NCI-H2081 (cell line): ENCODE data around the gene LARP1B.
"Not testable (repeated sequence)": the region's sequence is repeated elsewhere in the genome, so short reads cannot be mapped to it uniquely, and the experiment has no call there.

Experiments
- DNase-seq, 2 experiments: peaks; one replicate each; lab custom pipeline; 2025; lab: John Stamatoyannopoulos, UW

LARP1B gene

GRCh38 chr4:128227991-128228571 is 167.0 kb downstream of the LARP1B start:
- peak in 1 of 2 experiments; percentile 14 for DNase-seq

- DNase-seq = no peak
These were observed 168.0 kb downstream of the LARP1B start for GRCh38 chr4:128228845-128229795.

- no peak for DNase-seq
These were observed 171.6 kb downstream of the LARP1B start for GRCh38 chr4:128232719-128233118.

- DNase-seq = no peak
These were observed 173.7 kb downstream of the LARP1B start for GRCh38 chr4:128234836-128235235.

GRCh38 chr4:128241019-128241418 is 179.9 kb downstream of the LARP1B start:
- no peak for DNase-seq

- DNase-seq = no peak
These were observed 180.4 kb downstream of the LARP1B start for GRCh38 chr4:128241425-128241913.

GRCh38 chr4:128241981-128242380 is 180.9 kb downstream of the LARP1B start:
- DNase-seq = no peak

GRCh38 chr4:128242601-128243000 is 181.5 kb downstream of the LARP1B start:
- DNase-seq = no peak

- DNase-seq = no peak
These were observed 183.3 kb downstream of the LARP1B start for GRCh38 chr4:128244379-128244778.

GRCh38 chr4:128245391-128245790 is 184.3 kb downstream of the LARP1B start:
- DNase-seq = not testable (repeated sequence)

- DNase-seq = no peak
These were observed 186.8 kb downstream of the LARP1B start for GRCh38 chr4:128247906-128248305.

- peak in 1 of 2 experiments; percentile 0 for DNase-seq
These were observed 188.9 kb downstream of the LARP1B start for GRCh38 chr4:128249787-128250668.

- no peak for DNase-seq
These were observed 194.8 kb downstream of the LARP1B start for GRCh38 chr4:128255906-128256305.

GRCh38 chr4:128256539-128256938 is 195.4 kb downstream of the LARP1B start:
- DNase-seq = peak in 1 of 2 experiments; percentile 44

GRCh38 chr4:128258166-128258565 is 197.1 kb downstream of the LARP1B start:
- not testable (repeated sequence) for DNase-seq

GRCh38 chr4:128259889-128260288 is 198.8 kb downstream of the LARP1B start:
- DNase-seq = not testable (repeated sequence)
